ENCODE results near the gene CTSD. TPM values are rescaled to one million over a fixed set of nuclear protein-coding genes. Genes with fewer than 3 reads are reported as not detected.

Gene CTSD
- total RNA-seq, 1 experiment from 2014 or later: 127 TPM

GRCh38 chr11:1782031-1782590 lies 18.4 kb upstream of the CTSD start:
- POLR2A ChIA-PET: no interaction called here
- CTCF ChIA-PET: no interaction called here
- RAD21 ChIA-PET (ENCODE audit: low non-redundant PET in 1 of 2, low total read pairs in 2 of 2, uncharacterized antibody in 2 of 2, unreplicated experiment in 2 of 2): no interaction called here

GRCh38 chr11:1781593-1781975 lies 17.9 kb upstream of the CTSD start:
- Histone ChIP-seq H3K4me2 (ENCODE audit: low read length) (no peak overlapping the region), H3K4me1 (ENCODE audit: control insufficient read depth in 1 of 2, insufficient read depth in 2 of 2, low read length in 2 of 2) (peaks cover 3 to 15% of the 10 kb centered on the region in 2 experiments; a peak in 3 of 4 replicates), H3K79me2 (ENCODE audit: insufficient read depth, low read length) (no peaks in the 10 kb centered on the region), H3K4me3 (replicated peaks in 1 of 2; ENCODE audit: low read depth in 1 of 2, low read length in 2 of 2) (no peak overlapping the region), H2AFZ (ENCODE audit: low read depth, low read length, poor library complexity, severe bottlenecking) (no peak overlapping the region), H4K20me1 (ENCODE audit: insufficient read depth) (no peaks in the 10 kb centered on the region), H3K9me3 (ENCODE audit: control insufficient read depth in 1 of 2, insufficient read depth in 1 of 2, low read depth in 1 of 2, low read length in 2 of 2) (no peaks in the 10 kb centered on the region), H3K9me2 (ENCODE audit: insufficient read depth) (no peaks in the 10 kb centered on the region), H3K27ac (ENCODE audit: low read depth, low read length) (no peak overlapping the region), H3K9ac (ENCODE audit: low read length) (no peak overlapping the region), H3K36me3 (ENCODE audit: control insufficient read depth in 1 of 2, insufficient read depth in 2 of 2, low read length in 2 of 2) (no peaks in the 10 kb centered on the region), H3K27me3 (ENCODE audit: insufficient read depth, low read length) (no peaks in the 10 kb centered on the region)
- ATAC-seq: no peak
- POLR2A ChIA-PET: no interaction called here
- RAD21 ChIA-PET (ENCODE audit: low non-redundant PET in 1 of 2, low total read pairs in 2 of 2, uncharacterized antibody in 2 of 2, unreplicated experiment in 2 of 2): no interaction called here
- intact Hi-C loops (cut with micrococcal nuclease): no loop called here
- CTCF ChIA-PET: no interaction called here
- BruUV-seq (replicated peaks): no TSS peak
- DNase-seq (ENCODE audit: low read depth, low spot score): no peak
- TF ChIP-seq SP1 (IDR thresholded peaks at IDR 0.05; ENCODE audit: low read depth) (no peak), JUND (IDR thresholded peaks at IDR 0.05) (no peak), REST (IDR thresholded peaks at IDR 0.05; ENCODE audit: low read depth) (no peak), RAD21 (IDR thresholded peaks at IDR 0.05; ENCODE audit: low read depth) (no peak), ATF3 (IDR thresholded peaks at IDR 0.05) (no peak), POLR2AphosphoS5 (IDR thresholded peaks at IDR 0.05; ENCODE audit: low read depth, low read length) (no peak), YY1 (IDR thresholded peaks at IDR 0.05; ENCODE audit: extremely low read depth, insufficient replicate concordance, low read depth, low read length) (no peak)

More at GRCh38 chr11:1782031-1782590, 18.4 kb upstream of the CTSD start:
- Histone ChIP-seq H4K20me1 (ENCODE audit: insufficient read depth) (no peaks in the 10 kb centered on the region), H3K4me1 (ENCODE audit: control insufficient read depth in 1 of 2, insufficient read depth in 2 of 2, low read length in 2 of 2) (peaks cover 3 to 15% of the 10 kb centered on the region in 2 experiments; a peak in 3 of 4 replicates), H3K4me3 (replicated peaks in 1 of 2; ENCODE audit: low read depth in 1 of 2, low read length in 2 of 2) (no peak overlapping the region), H2AFZ (ENCODE audit: low read depth, low read length, poor library complexity, severe bottlenecking) (no peak overlapping the region), H3K79me2 (ENCODE audit: insufficient read depth, low read length) (no peaks in the 10 kb centered on the region), H3K27me3 (ENCODE audit: insufficient read depth, low read length) (no peaks in the 10 kb centered on the region), H3K9ac (ENCODE audit: low read length) (no peak overlapping the region), H3K36me3 (ENCODE audit: control insufficient read depth in 1 of 2, insufficient read depth in 2 of 2, low read length in 2 of 2) (no peaks in the 10 kb centered on the region), H3K27ac (ENCODE audit: low read depth, low read length) (no peak overlapping the region), H3K9me2 (ENCODE audit: insufficient read depth) (no peaks in the 10 kb centered on the region), H3K9me3 (ENCODE audit: control insufficient read depth in 1 of 2, insufficient read depth in 1 of 2, low read depth in 1 of 2, low read length in 2 of 2) (no peaks in the 10 kb centered on the region), H3K4me2 (ENCODE audit: low read length) (no peak overlapping the region)
- ATAC-seq: no peak
- no TSS peak for BruUV-seq (replicated peaks)
- intact Hi-C loops (cut with micrococcal nuclease): no loop called here
- no peak for DNase-seq (ENCODE audit: low read depth, low spot score)
- no peak for TF ChIP-seq SRF (IDR thresholded peaks at IDR 0.05; ENCODE audit: low read depth)
- no peak for TF ChIP-seq EZH2phosphoT487 (IDR thresholded peaks at IDR 0.05; ENCODE audit: borderline replicate concordance)

All from HCT116 (cell line).